H4 (cell line): Measurements from ENCODE around the gene WDFY2. TPM values are rescaled to one million over a fixed set of nuclear protein-coding genes. Genes with fewer than 3 reads are reported as not detected.
"Not testable (repeated sequence)": the region's sequence is repeated elsewhere in the genome, so short reads cannot be mapped to it uniquely, and the experiment has no call there.

Source experiments
- DNase-seq: peaks from one replicate; pipeline ENCODE4 v3.0.0-alpha.2; 2015; ENCODE audit warnings: low spot score
- total RNA-seq: library from RNA; depleted of rRNA; stranded (reverse); fragments of >200 nt; shearing (Covaris generic); gene quantifications from 2 replicates; pipeline ENCODE4 v1.2.3, GENCODE V29; 2014

WDFY2 gene
- total RNA-seq, 1 experiment from 2014 or later: 1.3 TPM

DNA sequence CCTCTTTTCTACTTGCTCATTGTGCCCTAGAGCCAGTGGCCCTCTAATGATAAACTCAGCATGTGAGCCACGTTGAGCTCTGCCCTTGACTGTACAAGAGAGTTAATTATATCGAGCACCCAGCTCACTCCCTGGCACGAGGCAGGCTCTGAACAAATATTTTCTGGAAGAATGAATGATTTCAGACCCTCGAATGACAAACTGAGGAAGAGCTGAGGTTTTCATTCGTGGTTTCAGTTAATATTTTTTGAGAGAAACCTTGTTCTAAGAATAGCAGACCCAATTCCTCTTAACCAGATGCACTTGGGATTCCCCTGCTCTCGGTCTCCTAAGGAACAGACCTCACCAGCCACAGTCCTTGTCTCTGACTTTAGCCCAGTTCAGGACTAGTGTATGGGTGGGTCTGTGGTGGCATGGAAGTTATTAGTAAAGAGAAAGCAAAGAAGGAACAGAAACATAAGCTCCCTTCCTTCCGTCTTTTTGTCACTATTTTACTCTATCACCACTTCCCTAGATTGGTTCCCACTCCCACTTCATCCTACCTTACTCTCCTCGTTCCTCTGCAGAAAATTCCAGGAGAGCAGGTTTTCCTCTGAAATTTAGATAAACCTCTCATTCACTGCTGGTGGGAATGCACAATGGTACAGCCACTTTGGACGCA lies 22.1 kb upstream of the WDFY2 start:
- DNase-seq: no peak

DNA sequence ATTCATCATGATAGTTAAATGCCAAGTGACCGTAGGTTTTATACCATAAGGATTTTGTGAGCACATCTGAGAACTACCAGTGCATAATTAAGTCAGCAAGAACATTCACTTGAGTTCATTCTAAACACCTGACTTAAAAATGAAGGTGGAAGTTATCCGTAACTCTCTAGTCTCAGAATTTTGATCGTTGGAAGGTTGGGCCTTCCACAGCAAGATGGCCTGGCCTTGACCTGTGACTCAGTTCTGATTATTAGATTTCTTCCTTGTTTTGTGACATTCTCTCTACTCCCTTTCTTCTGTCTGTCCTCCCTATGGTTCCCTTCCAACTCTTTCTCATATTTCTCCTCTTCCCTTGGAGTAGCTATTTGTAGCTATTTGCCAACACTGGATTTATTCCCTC lies 20.0 kb upstream of the WDFY2 start:
- no peak for DNase-seq

DNA sequence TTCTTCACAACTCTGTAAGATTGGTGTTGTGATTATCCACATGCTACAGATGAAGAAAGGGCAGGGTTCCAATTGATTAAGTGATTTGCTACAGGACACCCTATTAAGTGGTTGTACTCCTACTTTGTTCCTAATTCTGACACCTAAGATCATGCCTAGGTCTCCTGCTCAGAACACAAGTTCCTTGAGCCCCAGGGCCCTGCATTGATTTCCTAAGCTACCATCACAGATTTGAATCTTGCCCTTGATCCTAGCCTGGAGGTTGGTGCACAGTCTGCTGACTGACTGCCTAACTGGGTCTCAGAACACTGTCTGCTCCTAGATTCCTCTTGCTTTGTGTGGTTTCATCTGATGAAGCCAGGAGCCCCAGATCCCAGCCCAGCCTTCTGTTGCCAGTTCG lies 19.6 kb upstream of the WDFY2 start:
- DNase-seq: no peak

DNA sequence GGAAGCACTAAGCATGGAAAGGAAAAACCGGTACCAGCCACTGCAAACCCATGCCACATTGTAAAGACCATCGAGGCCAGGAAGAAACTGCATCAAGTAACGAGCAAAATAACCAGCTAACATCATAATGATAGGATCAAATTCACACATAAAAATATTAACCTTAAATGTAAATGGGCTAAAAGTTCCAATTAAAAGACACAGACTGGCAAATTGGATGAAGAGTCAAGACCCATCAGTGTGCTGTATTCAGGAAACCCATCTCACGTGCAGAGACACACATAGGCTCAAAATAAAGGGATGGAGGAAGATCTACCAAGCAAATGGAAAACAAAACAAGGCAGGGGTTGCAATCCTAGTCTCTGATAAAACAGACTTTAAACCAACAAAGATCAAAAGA lies 15.3 kb upstream of the WDFY2 start:
- not testable (repeated sequence) for DNase-seq

DNA sequence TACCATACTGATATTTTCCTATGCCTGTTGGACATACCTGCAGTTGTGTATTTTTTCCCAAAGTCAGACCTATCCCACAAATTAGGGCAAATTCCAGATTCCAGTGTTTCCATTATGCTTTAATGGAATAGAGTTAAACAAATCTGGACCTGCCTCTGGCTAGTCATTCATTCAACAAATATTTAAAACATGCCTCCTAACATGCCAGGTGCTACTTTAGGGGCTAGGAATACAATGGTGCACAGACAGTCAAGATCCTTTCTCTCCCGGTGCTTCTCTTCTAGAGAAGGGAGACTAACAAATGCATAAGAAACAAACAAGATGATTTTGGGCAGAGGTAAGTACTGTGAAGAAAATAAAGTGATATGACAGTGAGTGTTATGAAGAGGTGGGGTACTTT lies 7.5 kb upstream of the WDFY2 start:
- DNase-seq: no peak

DNA sequence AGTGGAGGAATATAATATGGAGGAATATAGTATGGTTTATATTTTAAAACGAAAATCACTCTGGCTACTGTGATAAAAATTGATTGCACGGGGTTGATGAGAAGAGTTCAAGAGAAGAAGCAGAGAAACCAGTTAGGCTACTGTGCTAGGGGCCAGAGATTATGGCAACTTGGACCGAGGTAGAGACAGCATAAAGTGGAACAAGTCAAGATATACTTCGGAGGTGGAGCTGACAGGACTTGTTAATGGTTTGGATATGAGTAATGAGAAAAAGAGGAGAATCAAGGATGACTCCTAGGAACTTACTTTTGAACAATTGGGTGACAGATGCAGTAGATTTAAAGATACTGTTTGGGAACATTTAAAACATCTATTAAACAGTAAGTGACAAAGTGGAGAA lies 6.6 kb upstream of the WDFY2 start:
- no peak for DNase-seq

DNA sequence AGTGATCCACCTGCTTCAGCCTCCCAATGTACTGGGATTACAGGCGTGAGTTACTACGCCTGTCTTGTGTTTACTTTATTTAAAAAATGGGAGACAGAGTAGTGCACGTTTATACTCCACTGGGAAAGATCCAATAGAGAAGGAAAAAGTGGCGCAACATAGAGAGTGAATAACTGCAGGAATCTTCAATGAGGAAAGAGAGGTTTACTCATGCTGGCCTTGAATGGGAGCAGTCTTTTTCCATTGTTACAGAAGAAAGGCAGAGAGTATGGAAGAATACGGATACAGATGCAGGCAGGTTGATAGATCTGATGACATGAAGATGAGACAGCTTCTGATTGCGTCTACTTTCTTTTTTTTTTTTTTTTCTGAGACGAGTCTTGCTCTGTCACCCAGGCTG lies 4.6 kb upstream of the WDFY2 start:
- DNase-seq: no peak

DNA sequence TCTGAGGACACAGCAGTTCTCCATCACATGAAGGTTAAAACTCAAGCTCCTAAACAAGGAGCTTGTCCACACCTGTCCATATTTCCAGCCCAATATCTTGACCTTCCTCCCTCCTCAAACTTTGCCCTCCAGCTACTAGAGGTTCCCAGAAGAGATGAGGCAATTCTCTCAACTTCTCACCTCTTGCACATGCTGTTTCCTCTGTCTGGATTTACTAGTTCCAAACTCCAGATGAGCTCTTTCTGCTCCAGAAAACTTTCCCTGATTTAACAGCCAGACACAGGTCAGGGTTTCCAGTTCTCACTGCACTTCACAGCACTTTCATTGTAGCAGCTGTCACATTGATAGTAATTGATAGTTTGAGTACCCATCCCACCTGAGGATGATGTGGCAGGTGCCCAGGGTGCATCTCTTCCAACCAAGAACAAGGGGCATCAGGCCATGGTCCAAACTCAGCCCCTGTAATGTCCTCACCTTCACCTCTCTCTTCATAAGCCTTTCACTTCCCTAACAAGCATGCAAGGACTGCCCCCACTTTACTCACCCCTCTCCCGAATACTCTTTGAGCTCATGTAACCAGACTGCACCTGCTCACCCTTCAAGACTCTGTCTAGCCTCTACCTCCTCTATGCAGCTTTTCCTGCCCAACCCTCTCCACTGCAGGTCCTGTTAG lies 3.0 kb upstream of the WDFY2 start:
- DNase-seq: no peak

DNA sequence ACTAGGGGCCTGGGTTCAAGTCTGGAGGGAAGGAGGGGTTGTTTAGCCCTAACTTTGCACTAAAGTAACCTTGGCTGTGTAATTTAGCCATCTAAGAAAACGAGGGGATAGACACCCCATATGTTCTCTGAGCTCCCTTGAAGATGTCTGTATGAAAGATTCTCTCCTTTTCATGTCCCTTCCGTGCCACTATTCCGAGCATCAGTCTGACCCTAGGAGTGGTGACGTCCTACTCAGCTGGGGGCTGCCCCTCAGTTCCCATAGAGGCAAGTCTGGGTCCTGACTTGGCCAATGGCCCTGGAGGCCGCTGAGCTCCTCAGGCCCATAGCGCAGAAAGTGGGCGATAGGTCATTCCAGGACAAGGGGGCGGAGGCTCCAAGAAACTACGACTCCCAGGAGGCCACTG lies 790 bp upstream of the WDFY2 start:
- DNase-seq: no peak

DNA sequence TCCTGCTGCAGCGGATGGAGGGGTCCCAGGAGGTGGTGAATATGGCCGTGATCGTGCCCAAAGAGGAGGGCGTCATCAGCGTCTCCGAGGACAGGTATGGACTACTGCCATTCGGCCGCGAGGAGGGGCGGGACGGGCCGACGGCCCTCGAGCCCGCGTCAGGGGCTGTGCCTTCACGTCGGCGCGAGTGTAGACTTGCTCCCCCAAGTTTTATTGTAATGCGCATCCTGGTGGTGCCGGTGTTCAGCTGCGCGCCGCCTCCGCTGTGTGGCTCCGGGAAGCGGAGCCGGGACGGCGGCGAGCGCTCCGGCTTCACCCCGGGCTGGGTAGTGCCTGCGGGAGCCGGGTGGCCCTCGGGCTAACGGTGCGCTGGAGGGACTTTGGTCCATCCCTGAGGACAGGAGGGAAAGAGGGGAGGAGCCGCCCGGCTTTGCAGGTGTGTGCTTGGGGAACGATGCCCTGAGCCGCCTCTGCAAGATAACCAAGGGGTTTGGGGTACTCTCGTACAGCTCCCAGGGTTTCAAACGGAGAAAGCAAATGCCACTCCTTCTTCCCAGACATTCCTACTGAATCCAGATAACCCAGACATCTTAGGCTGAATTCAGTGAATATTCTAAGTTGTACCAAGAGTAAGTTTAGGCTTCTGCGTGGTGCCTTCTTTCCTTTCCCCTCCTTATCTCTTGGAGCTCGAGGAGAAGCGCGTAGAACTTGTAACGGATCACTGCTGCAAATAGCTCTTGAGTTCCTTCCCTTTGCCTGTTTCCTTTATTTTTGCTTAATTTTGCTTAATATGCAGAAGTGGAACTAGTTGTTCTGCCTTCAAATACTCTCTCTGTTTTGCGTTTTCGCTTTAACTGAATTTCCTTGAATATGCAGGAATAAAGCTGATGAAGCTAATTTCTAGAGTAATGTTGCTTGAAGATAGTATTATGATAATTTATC lies 740 bp downstream of the WDFY2 start:
- peak; percentile 9 for DNase-seq

DNA sequence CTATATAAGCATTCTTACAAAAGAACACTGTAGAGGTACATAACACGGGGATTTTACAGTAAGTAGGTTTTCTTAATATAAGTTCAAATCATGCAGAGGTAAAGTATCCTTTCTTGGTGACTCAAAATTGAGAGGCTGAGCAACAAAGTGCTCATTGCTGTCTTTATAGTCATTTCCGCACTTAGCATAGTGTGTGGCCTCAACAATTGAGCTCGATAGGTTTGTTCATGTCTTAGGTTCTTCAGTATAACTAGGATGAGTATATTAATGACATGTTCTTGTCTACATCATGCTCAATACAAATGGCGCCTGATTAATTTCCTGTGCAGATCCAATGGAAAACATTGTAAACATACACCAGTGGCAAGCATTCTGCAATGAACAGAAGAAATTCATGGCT lies 1.4 kb downstream of the WDFY2 start:
- DNase-seq: no peak

DNA sequence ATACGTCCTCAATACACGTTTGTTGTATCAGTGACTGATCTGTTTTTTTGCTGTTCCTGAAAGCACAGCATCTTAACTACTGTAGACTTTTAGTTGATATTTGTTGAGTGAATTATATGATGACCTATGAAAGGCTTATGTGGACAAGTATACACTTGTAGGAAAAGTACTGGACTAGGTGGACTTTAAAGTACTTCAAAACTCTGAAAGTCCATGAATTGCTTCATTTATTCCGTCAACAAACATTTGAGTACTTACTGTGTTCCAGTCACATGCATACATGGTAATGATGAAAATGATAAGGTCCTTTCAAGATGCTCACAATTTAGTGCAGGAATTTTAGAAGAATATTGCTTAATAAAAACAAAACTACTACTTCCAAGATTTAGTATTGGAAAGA lies 3.1 kb downstream of the WDFY2 start:
- no peak for DNase-seq

DNA sequence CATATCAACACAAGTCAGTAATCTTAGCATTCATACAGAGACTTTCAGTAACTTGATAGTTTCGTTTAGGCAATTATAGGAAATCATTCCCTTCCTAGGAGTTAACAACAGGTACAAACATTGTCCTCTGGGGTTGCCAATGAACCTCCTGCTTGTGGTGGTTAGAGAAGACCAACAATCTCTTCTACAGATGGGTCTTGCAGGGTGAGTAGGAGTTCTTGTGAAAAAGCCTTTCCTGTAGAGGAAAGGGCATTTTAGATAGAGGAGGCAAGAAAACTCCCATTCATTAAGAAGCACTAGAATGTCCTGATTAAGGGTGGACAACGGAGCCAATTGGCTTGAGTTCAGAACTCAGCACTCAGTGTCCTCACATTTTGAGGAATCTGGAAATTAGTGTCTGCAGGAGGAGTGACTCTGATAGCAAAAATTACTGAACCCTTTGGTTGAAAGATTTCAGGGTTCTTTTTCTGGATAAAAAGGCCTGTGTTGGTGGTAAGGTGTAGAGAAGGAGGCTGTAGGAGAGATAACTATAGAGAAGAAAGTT lies 4.2 kb downstream of the WDFY2 start:
- DNase-seq: no peak

DNA sequence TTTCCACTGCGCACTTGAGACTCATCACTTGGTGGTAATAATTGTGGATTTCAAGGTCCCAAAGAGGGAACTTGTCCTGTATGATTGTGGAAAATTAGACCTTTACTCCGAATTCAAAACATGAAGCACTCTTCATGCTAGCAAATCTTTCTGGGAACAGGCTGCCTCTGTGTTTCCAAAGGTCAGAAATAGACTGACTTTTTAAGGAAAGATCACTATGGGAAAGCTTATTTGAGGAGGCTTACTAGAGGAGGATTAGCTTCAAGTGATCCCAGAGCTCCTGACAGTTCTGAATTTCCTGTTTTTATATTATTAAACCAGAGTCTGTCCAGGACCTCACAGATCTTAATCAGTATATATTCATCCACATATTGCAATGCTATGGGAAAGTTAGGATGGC lies 5.5 kb downstream of the WDFY2 start:
- DNase-seq: no peak

DNA sequence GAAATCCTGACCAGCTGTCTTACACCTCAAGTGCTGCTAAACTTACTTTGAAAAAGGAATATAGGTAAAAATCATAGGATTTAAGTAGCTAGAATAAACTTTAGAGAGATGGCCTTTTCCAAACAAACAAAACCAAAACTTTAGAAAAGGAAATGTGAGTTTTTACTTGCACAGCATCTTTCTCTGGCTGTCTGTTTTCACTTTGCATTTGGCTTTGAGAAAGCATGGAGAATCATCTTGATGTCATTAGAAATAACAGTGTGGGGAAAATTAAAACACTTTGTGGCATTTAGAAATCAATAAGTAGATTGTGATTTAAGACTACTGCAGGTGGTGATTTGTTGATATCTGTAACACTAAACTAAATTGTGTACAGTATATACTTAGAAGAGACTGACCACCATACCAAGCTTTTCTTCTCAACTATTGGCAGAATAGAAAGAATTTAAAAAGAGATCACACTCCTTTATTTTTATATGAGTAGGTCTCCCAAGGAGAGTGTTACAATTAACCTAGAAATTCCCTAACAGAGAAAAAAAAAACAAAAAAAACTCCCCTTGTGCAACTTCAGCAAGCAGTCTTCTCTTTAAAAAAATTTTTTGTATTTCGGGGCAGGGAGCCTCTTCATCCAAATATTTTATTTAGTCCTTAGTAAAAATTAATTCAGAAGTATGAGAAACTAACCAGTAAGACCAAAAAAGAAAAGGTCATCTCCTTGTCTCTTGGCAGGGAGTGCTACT lies 6.1 kb downstream of the WDFY2 start:
- no peak for DNase-seq

DNA sequence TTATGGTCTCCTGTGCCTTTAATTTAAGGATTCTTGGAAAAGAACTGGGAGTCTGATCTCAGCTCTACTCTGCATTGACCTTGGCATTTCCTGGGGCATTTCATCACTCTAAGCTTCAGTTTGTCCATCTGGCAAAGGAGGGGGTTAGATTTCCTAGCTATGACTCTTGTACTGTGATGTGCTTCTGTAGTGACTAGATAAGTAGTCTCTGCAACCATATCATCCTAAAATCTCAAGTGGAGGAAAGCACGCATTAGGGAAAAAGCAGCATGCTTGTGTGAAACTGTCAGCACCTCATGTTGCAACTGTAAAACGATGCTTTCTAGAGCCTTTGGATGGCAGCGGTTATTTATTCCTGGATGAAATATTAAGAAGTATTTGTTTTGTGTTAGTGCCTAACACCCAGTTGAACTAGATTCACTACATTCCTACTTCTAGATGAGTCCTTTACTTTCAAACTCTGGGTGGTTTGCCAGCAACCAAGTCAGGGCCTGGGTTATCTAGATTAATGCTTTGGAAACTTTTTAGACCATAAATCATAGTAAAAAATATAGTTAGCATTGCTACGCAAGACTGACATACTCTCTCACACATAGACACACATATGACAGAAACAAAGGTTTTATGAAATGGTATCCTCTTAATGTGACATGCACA lies 6.8 kb downstream of the WDFY2 start:
- peak; percentile 38 for DNase-seq

DNA sequence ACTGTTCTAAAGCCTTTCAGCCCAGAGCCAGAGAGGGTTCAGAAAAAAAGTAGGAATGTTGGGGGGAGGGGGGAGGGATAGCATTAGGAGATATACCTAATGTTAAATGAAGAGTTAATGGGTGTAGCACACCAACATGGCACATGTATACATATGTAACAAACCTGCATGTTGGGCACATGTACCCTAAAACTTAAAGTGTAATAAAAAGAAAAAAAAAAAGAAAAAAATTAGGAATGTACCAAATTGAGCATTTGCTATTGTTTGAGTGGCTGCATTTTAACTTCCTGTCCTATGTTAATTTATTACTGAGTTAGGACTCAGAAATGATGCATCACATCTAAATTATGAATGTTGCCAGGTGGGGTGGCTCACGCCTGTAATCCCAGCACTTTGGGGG lies 7.7 kb downstream of the WDFY2 start:
- DNase-seq: not testable (repeated sequence)

DNA sequence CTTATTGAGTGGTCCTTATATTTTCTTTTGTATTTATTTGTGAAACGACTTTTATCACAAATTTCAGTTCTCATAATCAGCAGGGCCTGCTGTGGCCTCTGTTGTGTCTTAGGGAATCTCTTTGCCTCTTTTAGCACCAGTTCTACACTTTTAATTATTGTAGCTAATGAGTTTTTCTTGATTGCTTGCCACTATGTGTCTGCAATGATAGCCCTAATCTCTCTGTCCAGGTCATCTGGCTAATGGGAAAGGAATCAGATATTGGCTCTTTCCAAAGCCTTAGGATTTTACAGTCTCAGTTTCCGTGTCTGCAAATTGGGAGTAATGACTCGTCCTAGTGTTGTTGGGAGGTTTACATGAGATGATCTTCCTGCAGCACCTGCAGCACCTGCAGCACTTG lies 10.2 kb downstream of the WDFY2 start:
- no peak for DNase-seq

DNA sequence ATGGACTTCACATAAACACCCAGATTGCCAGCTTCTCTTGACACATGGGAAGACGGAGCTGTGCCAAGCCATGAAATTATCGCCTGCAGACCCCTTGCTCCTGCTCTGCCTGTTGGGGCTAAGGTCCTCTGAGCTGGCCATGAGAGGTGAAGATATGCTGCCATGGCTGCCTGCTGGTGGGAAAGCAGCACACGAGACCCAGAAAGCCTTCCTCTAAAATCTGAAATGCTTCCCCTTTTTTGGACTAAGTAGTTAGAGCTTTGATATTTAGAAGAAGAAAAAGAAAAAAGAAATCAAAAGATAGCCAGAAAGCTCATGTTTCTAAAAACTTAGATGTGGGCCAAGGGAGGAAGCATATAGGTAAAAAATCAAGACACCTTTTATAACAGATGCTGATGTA lies 11.2 kb downstream of the WDFY2 start:
- DNase-seq: no peak

DNA sequence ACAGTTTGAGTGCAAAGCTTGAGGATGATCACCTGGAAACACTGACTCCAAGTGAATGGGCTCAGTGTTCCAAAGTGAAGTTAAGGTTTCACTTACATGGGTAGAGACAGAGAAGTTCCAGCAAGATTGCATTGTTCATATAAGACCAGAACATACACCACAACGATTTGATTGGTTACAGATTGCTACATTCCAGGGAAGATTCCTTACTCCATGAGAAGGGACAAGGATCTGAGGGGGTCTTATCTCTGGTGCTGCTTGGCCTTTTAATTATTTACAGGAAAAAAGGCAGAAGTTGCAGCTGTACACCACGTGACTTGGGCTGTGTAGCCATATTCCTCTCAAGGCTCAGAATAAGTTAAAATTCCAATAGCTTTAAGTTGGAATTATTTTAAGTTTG lies 12.3 kb downstream of the WDFY2 start:
- no peak for DNase-seq
